Right hindlimb (tissue), 1 donor: Measurements from ENCODE around the gene STIM1.

ENCODE experiments used
- DNase-seq: peaks from one replicate; pipeline ENCODE4 v3.0.0-alpha.2; 2018

Gene STIM1

GRCh38 chr11:3956038-3956437, 100.6 kb downstream of the STIM1 start:
- DNase-seq: no peak

GRCh38 chr11:3956748-3957147, 101.3 kb downstream of the STIM1 start:
- DNase-seq: no peak

GRCh38 chr11:3957437-3957836, 102.0 kb downstream of the STIM1 start:
- DNase-seq: no peak

- DNase-seq: no peak
These were observed 102.8 kb downstream of the STIM1 start for GRCh38 chr11:3958281-3958680.

GRCh38 chr11:3959015-3959902, 103.8 kb downstream of the STIM1 start:
- DNase-seq: no peak

GRCh38 chr11:3959903-3960265, 104.4 kb downstream of the STIM1 start:
- DNase-seq: no peak

- no peak for DNase-seq
These were observed 107.0 kb downstream of the STIM1 start for GRCh38 chr11:3962406-3962840.

GRCh38 chr11:3964056-3964455, 108.6 kb downstream of the STIM1 start:
- DNase-seq: no peak

- DNase-seq: no peak
These were observed 109.6 kb downstream of the STIM1 start for GRCh38 chr11:3964935-3965604.

GRCh38 chr11:3967695-3968094, 112.2 kb downstream of the STIM1 start:
- DNase-seq: no peak

- no peak for DNase-seq
These were observed 113.7 kb downstream of the STIM1 start for GRCh38 chr11:3969200-3969599.

GRCh38 chr11:3969613-3970012, 114.1 kb downstream of the STIM1 start:
- DNase-seq: no peak

GRCh38 chr11:3970108-3970507, 114.6 kb downstream of the STIM1 start:
- no peak for DNase-seq

- DNase-seq: no peak
These were observed 116.4 kb downstream of the STIM1 start for GRCh38 chr11:3971756-3972404.

- no peak for DNase-seq
These were observed 117.0 kb downstream of the STIM1 start for GRCh38 chr11:3972431-3972830.

GRCh38 chr11:3977078-3977477, 121.6 kb downstream of the STIM1 start:
- no peak for DNase-seq

- no peak for DNase-seq
These were observed 125.7 kb downstream of the STIM1 start for GRCh38 chr11:3981084-3981633.

- DNase-seq: no peak
These were observed 127.0 kb downstream of the STIM1 start for GRCh38 chr11:3982431-3982830.

GRCh38 chr11:3983101-3983500, 127.6 kb downstream of the STIM1 start:
- no peak for DNase-seq

- DNase-seq: peak; percentile 25
These were observed 129.4 kb downstream of the STIM1 start for GRCh38 chr11:3984896-3985295.

GRCh38 chr11:3985631-3986030, 130.2 kb downstream of the STIM1 start:
- DNase-seq: no peak

GRCh38 chr11:3986301-3986700, 130.8 kb downstream of the STIM1 start:
- no peak for DNase-seq

- DNase-seq: no peak
These were observed 133.9 kb downstream of the STIM1 start for GRCh38 chr11:3989276-3989920.
